ENCODE results near the gene HOOK2.

GRCh38 chr19:12815088-12815487 lies 39.7 kb upstream of the HOOK2 start:
- TF ChIP-seq EZH2phosphoT487 (IDR thresholded peaks at IDR 0.05; ENCODE audit: borderline replicate concordance, low read length) (no peak), CTCF (IDR thresholded peaks at IDR 0.05; ENCODE audit: low read depth, low read length, poor library complexity, severe bottlenecking) (no peak)
